ENCODE results near the gene DTD1.

DTD1 gene

GRCh38 chr20:18663932-18664331 is 76.1 kb downstream of the DTD1 start:
- no peak for DNase-seq (ENCODE audit: low read depth)

GRCh38 chr20:18665135-18665534 is 77.3 kb downstream of the DTD1 start:
- DNase-seq (ENCODE audit: low read depth): no peak

GRCh38 chr20:18666803-18667415 is 79.1 kb downstream of the DTD1 start:
- no peak for DNase-seq (ENCODE audit: low read depth)

GRCh38 chr20:18669241-18670019 is 81.6 kb downstream of the DTD1 start:
- no peak for DNase-seq (ENCODE audit: low read depth)

GRCh38 chr20:18671203-18671710 is 83.4 kb downstream of the DTD1 start:
- no peak for DNase-seq (ENCODE audit: low read depth)

- no peak for DNase-seq (ENCODE audit: low read depth)
Measured at GRCh38 chr20:18672834-18673233, 85.0 kb downstream of the DTD1 start.

GRCh38 chr20:18676396-18676795 is 88.5 kb downstream of the DTD1 start:
- no peak for DNase-seq (ENCODE audit: low read depth)

GRCh38 chr20:18677126-18677525 is 89.3 kb downstream of the DTD1 start:
- no peak for DNase-seq (ENCODE audit: low read depth)

GRCh38 chr20:18678549-18679419 is 90.9 kb downstream of the DTD1 start:
- DNase-seq (ENCODE audit: low read depth): no peak

- DNase-seq (ENCODE audit: low read depth): no peak
Measured at GRCh38 chr20:18683839-18684238, 96.0 kb downstream of the DTD1 start.

- DNase-seq (ENCODE audit: low read depth): no peak
Measured at GRCh38 chr20:18684775-18685174, 96.9 kb downstream of the DTD1 start.

- no peak for DNase-seq (ENCODE audit: low read depth)
Measured at GRCh38 chr20:18685406-18685805, 97.6 kb downstream of the DTD1 start.

GRCh38 chr20:18686696-18687095 is 98.8 kb downstream of the DTD1 start:
- no peak for DNase-seq (ENCODE audit: low read depth)

GRCh38 chr20:18688676-18689075 is 100.8 kb downstream of the DTD1 start:
- no peak for DNase-seq (ENCODE audit: low read depth)

- DNase-seq (ENCODE audit: low read depth): no peak
Measured at GRCh38 chr20:18689557-18689956, 101.7 kb downstream of the DTD1 start.

- DNase-seq (ENCODE audit: low read depth): no peak
Measured at GRCh38 chr20:18692447-18692846, 104.6 kb downstream of the DTD1 start.

GRCh38 chr20:18694071-18694470 is 106.2 kb downstream of the DTD1 start:
- no peak for DNase-seq (ENCODE audit: low read depth)

GRCh38 chr20:18695175-18695574 is 107.3 kb downstream of the DTD1 start:
- no peak for DNase-seq (ENCODE audit: low read depth)

- no peak for DNase-seq (ENCODE audit: low read depth)
Measured at GRCh38 chr20:18698735-18699380, 111.0 kb downstream of the DTD1 start.

- no peak for DNase-seq (ENCODE audit: low read depth)
Measured at GRCh38 chr20:18701969-18702368, 114.1 kb downstream of the DTD1 start.

GRCh38 chr20:18702736-18703135 is 114.9 kb downstream of the DTD1 start:
- DNase-seq (ENCODE audit: low read depth): no peak

GRCh38 chr20:18705490-18705889 is 117.6 kb downstream of the DTD1 start:
- DNase-seq (ENCODE audit: low read depth): no peak

Measured in stimulated activated CD8-positive, alpha-beta memory T cell treated with anti-CD3 and anti-CD28 coated beads, Interleukin-4, amount 100 ng/mL, for 24 hours (primary cell).